Measurements from ENCODE around the gene CCNA1. TPM values are rescaled to one million over a fixed set of nuclear protein-coding genes. Genes with fewer than 3 reads are reported as not detected.

Gene CCNA1
- 0.25 to 0.54 TPM (median 0.38 TPM) in 5 replicates for total RNA-seq (2022; extraction: Qiagen RNA extraction; ENCODE audit: low read depth)

GRCh38 chr13:36432106-36432544 is at the start of gene CCNA1:
CCNA1 (plus strand) TSS chr13:36432495; CDS start chr13:36433057, 562 bp downstream.

Other genes with a start within 250 kb of the CCNA1 start
- not detected in 5 replicates for gene SOHLH2, start 217.9 kb upstream of the CCNA1 start, total RNA-seq (2022; extraction: Qiagen RNA extraction; ENCODE audit: low read depth)
- 0.28 to 0.74 TPM (median 0.33 TPM) in 4 of 5 replicates, not detected in the other for gene CCDC169, start 134.7 kb upstream of the CCNA1 start, total RNA-seq (2022; extraction: Qiagen RNA extraction; ENCODE audit: low read depth)
- 20.0 to 27.0 TPM (median 22.1 TPM) in 5 replicates for gene SPART, start 86.1 kb upstream of the CCNA1 start, total RNA-seq (2022; extraction: Qiagen RNA extraction; ENCODE audit: low read depth)
- not detected in 5 replicates for gene SERTM1, start 241.5 kb downstream of the CCNA1 start, total RNA-seq (2022; extraction: Qiagen RNA extraction; ENCODE audit: low read depth)

Data from A549 treated with GW870086 at 1 μM for 4 hours (cell line).